GM18907 (cell line): Measurements from ENCODE around the gene ATG4B.

Source experiments
- ATAC-seq: cut with Tn5 transposase; IDR thresholded peaks from one replicate; pipeline ENCODE4 v1.9.1; 2021; ENCODE audit warnings: mild to moderate bottlenecking, moderate library complexity; ENCODE audit not compliant: unreplicated experiment

Gene ATG4B

DNA sequence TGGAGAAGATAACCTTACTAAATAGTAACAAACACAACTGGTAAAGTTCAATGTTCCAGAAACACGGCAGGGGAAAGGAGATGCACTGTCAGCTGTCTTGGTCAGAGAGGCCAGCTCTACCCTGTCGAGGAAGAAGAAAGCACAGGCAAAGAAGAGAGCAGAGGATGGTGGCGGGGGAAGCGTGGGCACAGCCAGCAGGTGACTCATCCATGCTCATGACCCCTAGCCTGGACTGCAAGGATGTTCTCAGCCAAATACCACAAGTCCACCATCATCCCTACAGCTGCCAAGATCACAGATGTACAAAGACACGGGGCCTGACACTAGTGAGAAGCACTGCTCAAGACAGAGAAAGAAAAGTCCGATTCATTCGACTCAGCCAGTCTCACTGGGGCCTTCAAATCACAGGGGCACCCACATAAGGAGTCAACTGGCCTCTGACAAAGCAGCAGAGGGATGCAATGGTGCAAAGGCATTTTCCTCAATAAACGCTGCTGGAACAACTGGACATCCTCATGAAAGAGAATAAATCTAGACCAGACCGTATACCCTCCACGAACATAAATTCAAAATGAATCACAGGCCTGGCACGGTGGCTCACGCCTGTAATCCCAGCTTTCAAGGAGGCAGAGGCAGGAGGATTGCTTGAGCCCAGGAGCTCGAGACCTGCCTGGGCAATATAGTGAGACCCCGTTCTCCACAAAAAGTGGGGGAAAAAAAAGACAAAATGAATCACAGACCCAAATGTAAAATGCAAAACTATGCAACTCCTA lies 43.5 kb downstream of the ATG4B start:
- no peak for ATAC-seq

DNA sequence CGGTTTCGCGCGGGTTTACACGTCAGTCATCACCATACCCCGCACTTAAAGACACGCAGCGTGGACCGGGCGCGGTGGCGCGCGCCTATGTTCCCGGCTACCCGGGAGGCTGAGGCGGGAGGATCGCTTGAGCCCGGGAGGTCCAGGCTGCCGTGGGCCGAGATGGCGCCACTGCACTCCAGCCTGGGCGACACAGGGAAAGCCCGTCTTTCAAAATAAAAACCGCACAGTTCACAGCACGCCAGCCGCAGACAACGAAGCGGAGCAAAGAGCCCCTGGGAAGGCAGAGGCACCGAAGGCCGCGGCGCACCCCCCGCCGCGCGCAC lies 48.8 kb downstream of the ATG4B start:
- ATAC-seq, result peak; percentile 21

DNA sequence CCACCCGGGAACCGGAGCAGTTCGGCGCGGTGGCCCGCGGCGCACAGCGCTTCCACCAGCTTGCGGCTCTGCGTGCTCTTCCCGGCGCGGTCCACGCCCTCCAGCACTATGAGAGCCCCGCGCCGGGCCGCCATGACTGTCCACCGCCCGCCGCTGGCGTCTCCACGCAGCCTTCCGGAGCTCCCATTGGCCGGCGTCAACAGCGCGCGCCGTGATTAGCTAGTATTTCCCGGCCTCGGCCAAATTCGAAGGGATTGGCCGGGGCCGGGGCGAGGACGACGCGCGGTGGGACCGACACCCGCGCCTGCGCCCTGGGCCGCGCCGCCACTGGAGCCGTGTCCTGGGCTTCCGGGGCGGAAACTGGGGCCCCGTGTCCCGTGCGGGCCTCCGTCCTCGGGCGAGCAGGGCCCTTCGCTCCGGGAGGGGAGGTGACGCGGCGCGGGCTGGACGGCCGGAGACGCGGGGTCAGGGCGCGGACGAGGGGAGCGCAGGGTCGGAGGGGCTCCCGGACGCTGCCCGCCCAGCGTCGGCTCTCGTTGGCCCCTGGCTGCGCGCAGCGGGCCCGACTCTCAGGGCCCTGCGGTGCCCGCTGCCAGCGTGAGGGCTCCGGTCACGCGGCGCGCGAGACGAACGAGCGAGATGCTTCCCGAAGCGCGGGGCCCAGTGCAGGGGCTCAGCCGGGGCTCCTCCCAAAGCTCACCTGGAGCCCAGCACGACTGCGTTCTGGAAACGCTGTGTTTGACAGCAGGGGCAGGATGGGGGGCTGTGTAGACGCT lies 49.3 kb downstream of the ATG4B start, which contains the start of gene DTYMK:
Gene DTYMK (minus strand): TSS at position 166 of the 776 bp plus-strand sequence. CDS start 32 bp downstream, at position 134.
- ATAC-seq, result peak; percentile 96

GRCh38 chr2:241689306-241689705 lies 51.8 kb downstream of the ATG4B start:
- ATAC-seq, result no peak

GRCh38 chr2:241690202-241690717 lies 52.8 kb downstream of the ATG4B start:
- ATAC-seq, result no peak

DNA sequence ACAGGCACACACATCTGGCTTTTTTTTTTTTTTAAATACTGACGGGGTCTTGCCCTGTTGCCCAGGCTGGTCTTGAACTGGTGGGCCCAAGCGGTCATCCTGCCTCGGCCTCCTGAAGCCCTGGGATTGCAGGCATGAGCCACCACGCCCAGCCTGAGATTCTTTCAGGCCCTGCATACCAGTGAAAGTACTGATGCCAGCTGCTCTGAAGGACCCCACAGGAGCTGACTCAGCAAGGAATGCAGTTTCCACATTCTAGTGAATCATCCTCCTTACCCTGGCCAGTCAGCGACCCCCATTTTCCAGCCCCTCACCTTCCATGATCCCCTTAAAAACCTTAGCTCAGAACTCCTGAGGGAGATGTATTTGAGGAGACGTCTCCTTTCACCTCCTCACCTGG lies 55.0 kb downstream of the ATG4B start:
- no peak for ATAC-seq

DNA sequence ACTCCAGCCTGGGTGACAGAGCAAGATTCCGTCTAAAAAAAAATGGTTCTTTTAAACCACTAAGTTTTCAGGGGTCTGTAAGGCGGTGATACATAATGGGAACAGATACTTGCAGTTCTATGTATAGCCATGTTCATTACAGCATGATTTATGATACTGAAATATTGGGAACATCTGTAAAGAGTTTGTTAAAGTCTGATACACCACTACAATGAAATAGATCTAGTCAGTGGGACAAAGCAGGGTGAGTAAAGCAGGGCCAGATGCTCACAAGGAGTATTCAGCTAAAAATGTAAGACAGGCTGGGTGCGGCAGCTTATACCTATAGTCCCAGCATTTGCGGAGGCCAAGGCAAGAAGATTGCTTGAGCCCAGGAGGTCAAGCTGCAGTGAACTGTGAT lies 58.2 kb downstream of the ATG4B start:
- no peak for ATAC-seq

GRCh38 chr2:241701149-241701398 lies 63.6 kb downstream of the ATG4B start:
- no peak for ATAC-seq

DNA sequence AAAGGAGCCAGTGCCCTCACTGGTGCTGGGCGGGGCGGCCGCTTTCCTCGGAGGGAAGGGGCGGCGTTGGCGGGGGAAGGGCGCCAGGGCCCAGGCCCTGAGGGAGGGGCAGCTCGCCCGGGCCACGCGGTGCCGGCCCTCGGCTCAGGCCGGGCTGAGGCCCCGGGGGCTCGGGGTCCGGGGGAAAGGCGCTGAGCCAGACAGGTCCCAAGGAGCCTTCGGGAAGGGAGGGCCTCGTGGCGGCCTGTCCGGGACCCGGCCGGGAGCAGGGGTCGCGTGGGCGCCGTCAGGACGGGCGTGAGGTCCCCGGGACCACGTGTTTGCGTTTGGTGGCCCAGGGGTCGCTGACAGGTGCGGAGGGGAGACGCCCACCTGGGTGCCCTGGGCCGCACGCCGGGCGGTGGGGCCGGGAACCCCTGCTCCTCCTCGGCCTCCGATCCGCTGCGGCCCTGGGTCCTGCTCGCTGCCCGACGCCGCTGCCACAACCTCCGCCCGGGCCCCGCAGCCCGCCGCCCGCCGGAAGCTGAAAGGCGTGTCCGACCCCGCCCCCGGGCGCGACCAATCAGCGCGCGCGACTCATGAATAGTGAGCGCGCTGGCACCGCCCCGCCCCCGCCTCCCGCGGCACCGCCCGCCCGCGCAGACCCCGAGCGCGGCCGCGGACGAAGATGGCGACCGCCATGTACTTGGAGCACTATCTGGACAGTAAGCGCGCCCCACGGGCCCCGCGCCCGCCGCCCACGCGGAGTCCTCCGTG lies 64.1 kb downstream of the ATG4B start, which contains the start of gene ING5:
Gene ING5 (plus strand): TSS at position 641 of the 756 bp plus-strand sequence. CDS start 27 bp downstream, at position 668.
- ATAC-seq, result peak; percentile 53

DNA sequence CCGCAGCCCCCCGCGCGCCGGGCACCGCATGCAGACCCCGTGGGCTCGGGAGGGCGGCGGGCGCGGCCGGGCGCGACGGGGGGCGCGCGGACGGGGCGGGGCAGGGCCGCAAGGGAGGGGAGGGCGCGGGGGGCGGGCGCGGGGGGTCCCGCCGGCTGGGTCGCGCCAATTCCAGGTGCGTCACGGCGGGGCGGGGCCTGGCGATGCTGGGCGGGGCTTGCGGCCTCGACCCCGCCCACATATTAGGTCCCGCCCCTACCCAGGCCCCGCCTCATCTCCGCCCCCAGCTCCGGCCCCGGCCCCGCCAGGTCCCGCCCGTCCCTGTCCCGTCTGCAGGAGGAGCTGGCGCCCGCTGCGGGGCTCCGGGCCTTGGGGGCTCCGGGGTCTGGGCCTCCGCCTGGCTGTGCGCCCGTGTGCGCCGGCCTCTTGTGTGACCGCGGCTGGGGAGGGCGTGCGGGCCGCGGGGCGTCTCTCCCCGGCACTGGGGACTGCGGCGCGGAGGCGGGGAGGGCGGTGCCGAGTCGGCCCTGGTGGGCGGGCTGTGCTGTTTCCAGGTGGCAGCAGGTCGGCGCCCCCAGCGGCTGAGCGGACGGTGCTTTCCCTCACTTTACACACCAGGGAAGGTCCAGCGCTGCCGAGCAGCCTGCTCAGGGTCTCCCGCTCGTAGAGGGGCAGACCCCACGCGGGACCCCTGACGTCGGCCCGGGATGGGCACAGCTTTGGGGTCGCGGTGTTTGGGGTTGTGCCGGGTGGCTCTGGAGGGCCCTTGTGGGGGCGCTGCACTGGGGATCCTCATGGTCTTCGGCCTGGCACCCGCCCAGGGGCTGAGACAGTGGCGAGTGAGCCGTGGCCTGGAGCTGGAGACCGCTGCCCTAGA lies 64.9 kb downstream of the ATG4B start:
- ATAC-seq, result peak; percentile 77

DNA sequence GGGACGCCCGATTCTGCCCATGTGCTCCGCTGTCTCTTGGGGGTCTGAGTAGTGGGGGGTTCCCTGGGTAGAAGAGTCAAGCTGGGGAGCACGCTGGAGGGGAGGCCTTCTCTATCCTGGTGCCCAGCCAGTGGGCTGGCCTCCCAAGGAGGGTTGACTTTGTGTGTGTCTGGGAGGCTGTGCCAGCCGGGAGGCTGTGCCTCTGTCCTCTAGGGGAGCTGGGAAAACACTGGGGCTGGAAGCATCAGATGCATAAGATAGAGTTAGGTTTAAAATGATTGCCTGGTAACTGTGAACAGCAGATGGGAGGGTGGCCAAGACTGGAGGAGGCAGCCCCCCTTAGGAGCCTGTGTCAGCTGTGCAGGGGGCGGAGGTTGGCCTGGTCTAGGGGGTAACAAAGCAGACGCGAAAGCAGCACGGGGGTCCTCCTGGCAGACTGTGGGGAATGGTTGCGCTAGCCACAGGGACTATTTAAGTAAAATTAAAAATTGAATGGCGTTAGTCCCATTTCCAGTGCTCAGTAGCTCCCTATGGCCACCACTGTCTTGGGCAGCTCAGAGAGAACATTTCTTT lies 65.6 kb downstream of the ATG4B start:
- ATAC-seq, result no peak

GRCh38 chr2:241706537-241706936 lies 69.0 kb downstream of the ATG4B start:
- no peak for ATAC-seq

- ATAC-seq, result no peak
These were observed 71.4 kb downstream of the ATG4B start for GRCh38 chr2:241708879-241709278.

- ATAC-seq, result no peak
These were observed 81.6 kb downstream of the ATG4B start for GRCh38 chr2:241719093-241719492.

- ATAC-seq, result no peak
These were observed 82.6 kb downstream of the ATG4B start for GRCh38 chr2:241720099-241720498.

GRCh38 chr2:241720560-241720959 lies 83.1 kb downstream of the ATG4B start:
- ATAC-seq, result no peak

GRCh38 chr2:241721852-241722251 lies 84.4 kb downstream of the ATG4B start:
- no peak for ATAC-seq

DNA sequence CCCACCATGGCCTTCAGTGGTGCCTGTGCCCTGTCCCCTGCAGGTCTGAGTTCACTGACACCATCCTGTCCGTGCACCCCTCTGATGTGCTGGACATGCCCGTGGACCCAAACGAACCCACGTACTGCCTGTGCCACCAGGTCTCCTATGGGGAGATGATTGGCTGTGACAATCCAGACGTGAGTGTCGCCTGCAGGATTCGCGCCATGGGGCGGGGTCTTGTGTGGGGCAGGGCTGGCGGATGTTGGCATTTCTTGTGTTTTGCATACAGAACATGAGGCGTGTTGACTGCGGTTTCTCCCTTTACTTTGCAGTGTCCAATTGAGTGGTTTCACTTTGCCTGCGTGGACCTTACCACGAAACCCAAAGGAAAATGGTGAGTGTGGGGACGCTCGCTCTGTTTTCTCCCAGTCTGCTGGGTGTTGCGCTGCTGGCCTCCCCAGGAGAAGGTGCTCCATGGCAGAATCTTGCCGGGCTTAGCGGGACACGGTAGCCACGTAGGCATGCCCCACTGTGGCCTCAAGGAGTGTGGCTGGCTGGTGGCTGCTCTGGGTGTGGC lies 85.5 kb downstream of the ATG4B start:
- ATAC-seq, result no peak
